HL-60 (cell line): ENCODE data around the gene STK16.

Source experiments
- DNase-seq, 2 experiments: peaks; one replicate each; pipeline ENCODE4 v3.0.0-alpha.2; 2010 to 2020; ENCODE audit warnings: low read depth in 1 of 2, low spot score in 1 of 2
- H3K27ac ChIP-seq: fragments of 250-450 bp; sonication (Bioruptor Pico); replicated peaks from 2 replicates; pipeline ENCODE4 v1.5.1; 2020; ENCODE audit warnings: mild to moderate bottlenecking, moderate library complexity
- H3K27me3 ChIP-seq: fragments of 250-450 bp; sonication (Bioruptor Pico); 2 replicates; pipeline ENCODE4 v1.5.1; 2021; ENCODE audit warnings: mild to moderate bottlenecking, moderate library complexity; ENCODE audit not compliant: insufficient read depth, poor library complexity, severe bottlenecking
- H3K4me3 ChIP-seq: replicated peaks from 2 replicates; pipeline ENCODE4 v1.5.1; 2011; ENCODE audit warnings: mild to moderate bottlenecking, control low read depth, low read length; ENCODE audit not compliant: insufficient read depth
- GABPA ChIP-seq: IDR thresholded peaks from 2 replicates; pipeline ENCODE4 v1.6.1; 2012; ENCODE audit warnings: low read depth
- POLR2AphosphoS5 ChIP-seq: IDR thresholded peaks from 2 replicates; pipeline ENCODE4 v1.6.1; 2012; ENCODE audit warnings: low read depth
- SPI1 ChIP-seq: IDR thresholded peaks from 2 replicates; pipeline ENCODE4 v1.6.1; 2012; ENCODE audit warnings: low read depth, mild to moderate bottlenecking, borderline replicate concordance
- TF ChIP-seq, protein P1 (sequence below): IDR thresholded peaks from 2 replicates; pipeline ENCODE4 v1.6.1; 2012; ENCODE audit warnings: low read depth; ENCODE audit not compliant: insufficient replicate concordance
- TF ChIP-seq, protein P2 (sequence below): IDR thresholded peaks from one replicate; pipeline ENCODE4 v1.5.1; 2011; ENCODE audit warnings: low read length, control low read depth, inconsistent platforms; ENCODE audit not compliant: insufficient read depth

The STK16 gene

DNA sequence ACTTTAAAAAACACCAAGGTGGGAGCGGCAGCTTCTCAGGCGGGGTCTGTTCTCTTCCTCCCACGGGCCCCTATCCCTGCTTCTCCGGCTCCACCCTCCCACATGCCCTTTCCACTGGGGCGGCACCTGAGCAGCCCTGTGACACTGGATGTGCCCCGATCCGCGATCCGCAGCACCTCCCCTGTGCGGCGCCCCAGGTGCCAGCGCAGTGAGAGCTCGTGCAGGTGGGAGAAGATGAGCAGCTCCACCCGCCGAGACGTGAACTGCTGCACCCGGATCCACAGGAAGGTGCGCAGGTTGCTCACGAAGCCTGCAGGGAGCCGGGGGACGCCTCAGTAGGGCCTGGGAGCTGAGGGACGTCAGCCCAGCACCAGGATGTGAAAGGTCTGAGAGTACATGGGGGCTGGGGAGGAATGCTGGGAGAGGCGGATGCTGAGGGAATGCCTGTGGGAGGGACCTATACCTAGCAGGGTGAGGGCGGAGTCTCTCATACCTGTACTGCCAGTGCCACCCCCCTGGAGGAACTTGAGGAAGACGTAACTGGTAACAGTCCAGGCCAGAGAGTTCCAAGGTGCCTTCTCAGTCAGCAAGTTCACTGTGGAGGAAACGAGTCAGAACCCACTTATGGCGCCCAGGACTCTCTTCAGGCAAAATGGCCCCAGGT, 29.3 kb upstream of the STK16 start:
- no peak for DNase-seq
- Histone ChIP-seq H3K27me3 (peaks cover 2% of the 10 kb centered on the region), H3K27ac (no peak overlapping the region), H3K4me3 (no peak overlapping the region)
- TF ChIP-seq, protein P1, sequence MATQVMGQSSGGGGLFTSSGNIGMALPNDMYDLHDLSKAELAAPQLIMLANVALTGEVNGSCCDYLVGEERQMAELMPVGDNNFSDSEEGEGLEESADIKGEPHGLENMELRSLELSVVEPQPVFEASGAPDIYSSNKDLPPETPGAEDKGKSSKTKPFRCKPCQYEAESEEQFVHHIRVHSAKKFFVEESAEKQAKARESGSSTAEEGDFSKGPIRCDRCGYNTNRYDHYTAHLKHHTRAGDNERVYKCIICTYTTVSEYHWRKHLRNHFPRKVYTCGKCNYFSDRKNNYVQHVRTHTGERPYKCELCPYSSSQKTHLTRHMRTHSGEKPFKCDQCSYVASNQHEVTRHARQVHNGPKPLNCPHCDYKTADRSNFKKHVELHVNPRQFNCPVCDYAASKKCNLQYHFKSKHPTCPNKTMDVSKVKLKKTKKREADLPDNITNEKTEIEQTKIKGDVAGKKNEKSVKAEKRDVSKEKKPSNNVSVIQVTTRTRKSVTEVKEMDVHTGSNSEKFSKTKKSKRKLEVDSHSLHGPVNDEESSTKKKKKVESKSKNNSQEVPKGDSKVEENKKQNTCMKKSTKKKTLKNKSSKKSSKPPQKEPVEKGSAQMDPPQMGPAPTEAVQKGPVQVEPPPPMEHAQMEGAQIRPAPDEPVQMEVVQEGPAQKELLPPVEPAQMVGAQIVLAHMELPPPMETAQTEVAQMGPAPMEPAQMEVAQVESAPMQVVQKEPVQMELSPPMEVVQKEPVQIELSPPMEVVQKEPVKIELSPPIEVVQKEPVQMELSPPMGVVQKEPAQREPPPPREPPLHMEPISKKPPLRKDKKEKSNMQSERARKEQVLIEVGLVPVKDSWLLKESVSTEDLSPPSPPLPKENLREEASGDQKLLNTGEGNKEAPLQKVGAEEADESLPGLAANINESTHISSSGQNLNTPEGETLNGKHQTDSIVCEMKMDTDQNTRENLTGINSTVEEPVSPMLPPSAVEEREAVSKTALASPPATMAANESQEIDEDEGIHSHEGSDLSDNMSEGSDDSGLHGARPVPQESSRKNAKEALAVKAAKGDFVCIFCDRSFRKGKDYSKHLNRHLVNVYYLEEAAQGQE, result no peak
- TF ChIP-seq GABPA (no peak), POLR2AphosphoS5 (no peak), SPI1 (no peak)
- TF ChIP-seq, protein P2, sequence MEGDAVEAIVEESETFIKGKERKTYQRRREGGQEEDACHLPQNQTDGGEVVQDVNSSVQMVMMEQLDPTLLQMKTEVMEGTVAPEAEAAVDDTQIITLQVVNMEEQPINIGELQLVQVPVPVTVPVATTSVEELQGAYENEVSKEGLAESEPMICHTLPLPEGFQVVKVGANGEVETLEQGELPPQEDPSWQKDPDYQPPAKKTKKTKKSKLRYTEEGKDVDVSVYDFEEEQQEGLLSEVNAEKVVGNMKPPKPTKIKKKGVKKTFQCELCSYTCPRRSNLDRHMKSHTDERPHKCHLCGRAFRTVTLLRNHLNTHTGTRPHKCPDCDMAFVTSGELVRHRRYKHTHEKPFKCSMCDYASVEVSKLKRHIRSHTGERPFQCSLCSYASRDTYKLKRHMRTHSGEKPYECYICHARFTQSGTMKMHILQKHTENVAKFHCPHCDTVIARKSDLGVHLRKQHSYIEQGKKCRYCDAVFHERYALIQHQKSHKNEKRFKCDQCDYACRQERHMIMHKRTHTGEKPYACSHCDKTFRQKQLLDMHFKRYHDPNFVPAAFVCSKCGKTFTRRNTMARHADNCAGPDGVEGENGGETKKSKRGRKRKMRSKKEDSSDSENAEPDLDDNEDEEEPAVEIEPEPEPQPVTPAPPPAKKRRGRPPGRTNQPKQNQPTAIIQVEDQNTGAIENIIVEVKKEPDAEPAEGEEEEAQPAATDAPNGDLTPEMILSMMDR, result no peak

DNA sequence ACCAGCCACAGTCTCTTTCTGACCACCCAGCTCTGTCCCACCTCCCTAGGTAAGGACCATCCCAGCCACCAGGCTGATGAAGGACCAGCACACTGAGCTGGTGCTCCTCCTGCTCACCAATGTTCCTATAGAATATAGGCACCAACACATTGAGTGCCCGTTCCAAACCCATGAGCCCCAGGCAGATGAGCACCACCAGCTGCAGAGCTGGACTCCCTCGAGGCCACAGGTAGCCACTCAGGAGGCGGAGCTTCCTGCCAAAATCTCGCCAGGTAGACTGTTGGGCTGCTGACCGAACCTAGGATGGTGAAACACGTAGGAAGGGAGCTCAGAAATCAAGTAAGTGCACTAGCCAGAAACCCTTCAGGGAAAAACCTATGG, 28.8 kb upstream of the STK16 start:
- DNase-seq, result no peak
- no peak for TF ChIP-seq SPI1
- no peak overlapping the region for H3K27ac ChIP-seq
- peaks cover 2% of the 10 kb centered on the region for H3K27me3 ChIP-seq
- H3K4me3 ChIP-seq, result no peak overlapping the region

DNA sequence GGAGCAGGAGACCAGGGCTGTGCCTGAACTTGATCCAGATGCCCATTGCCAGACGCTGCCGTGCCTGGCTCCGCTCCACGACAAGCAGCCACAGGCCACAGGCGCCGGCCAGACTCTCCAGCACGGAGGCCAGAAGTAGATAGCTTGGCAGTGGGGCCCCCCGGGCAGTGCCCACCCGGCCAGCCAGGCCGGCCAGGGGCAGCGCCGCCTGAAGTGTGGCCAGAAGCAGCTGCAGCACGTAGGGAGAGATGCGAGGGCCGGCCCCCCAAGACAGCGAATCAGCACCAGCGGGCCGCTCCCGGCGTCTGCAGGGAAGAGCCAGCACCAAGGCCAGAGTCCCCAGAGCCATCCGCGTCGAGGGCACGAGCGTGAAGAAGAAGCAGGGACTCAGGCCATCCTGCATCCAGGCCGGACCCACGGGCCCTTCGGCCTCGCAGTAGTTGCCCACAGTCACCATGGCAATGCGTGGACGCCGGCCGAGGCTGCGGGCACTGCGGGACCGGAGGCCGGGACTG, 27.0 kb upstream of the STK16 start:
- Histone ChIP-seq H3K27ac (no peak overlapping the region), H3K27me3 (peaks cover 2% of the 10 kb centered on the region), H3K4me3 (no peak overlapping the region)
- TF ChIP-seq POLR2AphosphoS5, result no peak
- TF ChIP-seq, protein P1, result peak; percentile 86
- no peak for DNase-seq

DNA sequence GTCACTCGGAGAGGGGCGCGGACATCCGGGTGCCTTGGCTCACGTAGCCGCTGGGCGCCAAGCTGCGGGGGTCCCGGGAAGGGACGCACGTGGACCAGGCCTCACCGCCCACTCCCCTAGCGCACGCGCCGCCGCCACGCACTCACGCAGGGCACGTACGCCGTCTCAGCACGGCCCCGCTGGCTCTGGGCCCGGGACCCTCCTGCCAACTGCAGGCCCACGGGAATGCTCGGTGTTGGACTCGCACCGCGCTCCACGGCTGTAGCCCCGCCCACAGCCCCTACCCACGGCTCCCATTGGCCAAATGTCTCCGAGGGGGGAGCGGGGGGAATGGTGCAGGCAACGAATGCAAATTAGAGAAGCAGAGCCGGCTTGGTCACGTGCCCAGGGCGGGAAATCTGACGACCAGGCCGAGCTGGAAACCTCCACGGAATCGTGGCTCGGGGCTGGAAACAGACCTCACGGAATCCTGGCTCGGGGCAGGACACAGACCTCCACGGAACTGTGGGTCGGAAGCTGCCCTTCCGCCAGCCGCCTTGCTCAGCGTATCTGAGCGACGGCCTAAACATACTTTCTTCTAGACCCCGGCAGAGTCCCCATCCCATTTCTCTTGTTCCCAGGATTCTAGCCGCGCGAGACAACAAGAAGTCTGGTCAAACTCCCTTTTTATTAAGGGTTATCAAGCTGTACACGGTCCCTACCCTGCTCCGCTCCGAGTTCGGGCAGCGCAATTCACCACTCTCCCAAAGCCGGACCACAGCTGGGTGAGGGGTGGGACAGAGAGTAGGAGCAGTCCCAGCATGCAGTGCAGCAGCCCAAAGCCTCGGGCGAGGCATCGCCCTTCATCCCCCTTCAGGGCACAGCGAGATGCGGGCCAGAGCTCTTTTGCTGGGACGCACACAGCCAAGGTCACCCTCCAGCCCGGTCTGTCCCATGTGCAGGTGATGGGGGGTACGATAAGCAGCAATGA, 26.3 kb upstream of the STK16 start, which contains the start of gene ABCB6:
Gene ABCB6 (minus strand): TSS at position 227 of the 970 bp plus-strand sequence. CDS start 285 bp downstream, outside the sequence.
- TF ChIP-seq, protein P2, result no peak
- TF ChIP-seq GABPA (no peak), SPI1 (no peak), POLR2AphosphoS5 (no peak)
- TF ChIP-seq, protein P1, result no peak
- DNase-seq, result no peak
- H3K27me3 ChIP-seq, result peaks cover 2% of the 10 kb centered on the region
- H3K27ac ChIP-seq, result no peak within 1 kb of the TSS
- no peak within 1 kb of the TSS for H3K4me3 ChIP-seq
